Memory B cell (primary cell): ENCODE measurements around the gene OR2G2.

Experiments used
- ATAC-seq: fragments of 150-1000 bp; cut with Tn5 transposase; 2 replicates; pipeline ENCODE4 v1.10.0; 2021; ENCODE audit warnings: low read depth, mild to moderate bottlenecking, moderate library complexity
- DNase-seq, 2 donors: peaks; one replicate each; pipeline ENCODE4 v3.0.0; 2022; ENCODE audit warnings: low spot score in 2 of 2
- H3K27ac Mint-ChIP-seq: one replicate; pipeline ENCODE4 v1.8.0; 2022; ENCODE audit warnings: mild to moderate bottlenecking, moderate library complexity, mixed read lengths
- H3K27me3 Mint-ChIP-seq: one replicate; pipeline ENCODE4 v1.8.0; 2022; ENCODE audit warnings: mixed read lengths
- H3K36me3 Mint-ChIP-seq: one replicate; pipeline ENCODE4 v1.8.0; 2022; ENCODE audit warnings: mild to moderate bottlenecking, mixed read lengths
- H3K4me1 Mint-ChIP-seq: one replicate; pipeline ENCODE4 v1.8.0; 2022; ENCODE audit warnings: mixed read lengths
- H3K4me3 Mint-ChIP-seq: one replicate; pipeline ENCODE4 v1.8.0; 2022; ENCODE audit warnings: mild to moderate bottlenecking, moderate library complexity, mixed read lengths
- H3K9me3 Mint-ChIP-seq: one replicate; pipeline ENCODE4 v1.8.0; 2022; ENCODE audit warnings: mixed read lengths

Gene OR2G2

GRCh38 chr1:247588060-247588459, at the start of gene OR2G2:
Gene OR2G2 (plus strand): TSS chr1:247588360. CDS start chr1:247588360, 0 bp downstream.
- Mint-ChIP-seq H3K27ac (no peak within 1 kb of the TSS), H3K36me3 (no peaks in the 10 kb centered on the region), H3K9me3 (peaks cover 2% of the 10 kb centered on the region)

GRCh38 chr1:247538561-247538960, 49.6 kb upstream of the OR2G2 start:
- Mint-ChIP-seq H3K4me3 (no peak overlapping the region), H3K9me3 (no peaks in the 10 kb centered on the region), H3K36me3 (peaks cover 2% of the 10 kb centered on the region), H3K27me3 (peaks cover 12% of the 10 kb centered on the region), H3K27ac (no peak overlapping the region), H3K4me1 (no peaks in the 10 kb centered on the region)
- ATAC-seq (no peak), DNase-seq (no peak)

More at GRCh38 chr1:247588060-247588459, at the start of gene OR2G2:
- H3K27me3 Mint-ChIP-seq, result peaks cover 1% of the 10 kb centered on the region
- DNase-seq, result no peak
- H3K4me1 Mint-ChIP-seq, result no peaks in the 10 kb centered on the region
- no peak within 1 kb of the TSS for H3K4me3 Mint-ChIP-seq
- ATAC-seq, result no peak

- H3K4me3 Mint-ChIP-seq, result no peak overlapping the region
- no peak for DNase-seq
- no peak overlapping the region for H3K27ac Mint-ChIP-seq
- H3K27me3 Mint-ChIP-seq, result peaks cover 11% of the 10 kb centered on the region
- H3K9me3 Mint-ChIP-seq, result no peaks in the 10 kb centered on the region
- H3K36me3 Mint-ChIP-seq, result peaks cover 2% of the 10 kb centered on the region
- no peak for ATAC-seq
- H3K4me1 Mint-ChIP-seq, result no peaks in the 10 kb centered on the region
These were observed 48.9 kb upstream of the OR2G2 start for GRCh38 chr1:247539215-247539614.

GRCh38 chr1:247540581-247540980, 47.6 kb upstream of the OR2G2 start:
- no peak overlapping the region for H3K27ac Mint-ChIP-seq
- H3K36me3 Mint-ChIP-seq, result peaks cover 2% of the 10 kb centered on the region
- H3K9me3 Mint-ChIP-seq, result no peaks in the 10 kb centered on the region
- DNase-seq, result no peak
- ATAC-seq, result no peak
- no peaks in the 10 kb centered on the region for H3K4me1 Mint-ChIP-seq
- no peak overlapping the region for H3K4me3 Mint-ChIP-seq
- peaks cover 11% of the 10 kb centered on the region for H3K27me3 Mint-ChIP-seq

GRCh38 chr1:247542811-247543210, 45.3 kb upstream of the OR2G2 start:
- Mint-ChIP-seq H3K27me3 (peaks cover 11% of the 10 kb centered on the region), H3K9me3 (no peaks in the 10 kb centered on the region), H3K36me3 (peaks cover 2% of the 10 kb centered on the region), H3K27ac (no peak overlapping the region), H3K4me1 (no peaks in the 10 kb centered on the region), H3K4me3 (no peak overlapping the region)
- DNase-seq (no peak), ATAC-seq (no peak)

GRCh38 chr1:247548092-247548491, 40.1 kb upstream of the OR2G2 start:
- peaks cover 4% of the 10 kb centered on the region for H3K4me1 Mint-ChIP-seq
- no peaks in the 10 kb centered on the region for H3K9me3 Mint-ChIP-seq
- ATAC-seq (no peak), DNase-seq (no peak)
- no peaks in the 10 kb centered on the region for H3K36me3 Mint-ChIP-seq
- H3K27ac Mint-ChIP-seq, result no peak overlapping the region
- no peak overlapping the region for H3K4me3 Mint-ChIP-seq
- H3K27me3 Mint-ChIP-seq, result peaks cover 11% of the 10 kb centered on the region

- ATAC-seq (no peak), DNase-seq (no peak)
- no peak within 1 kb of the TSS for H3K4me3 Mint-ChIP-seq
- peaks cover 11% of the 10 kb centered on the region for H3K27me3 Mint-ChIP-seq
- no peak within 1 kb of the TSS for H3K27ac Mint-ChIP-seq
- H3K9me3 Mint-ChIP-seq, result no peaks in the 10 kb centered on the region
- H3K36me3 Mint-ChIP-seq, result no peaks in the 10 kb centered on the region
- peaks cover 4% of the 10 kb centered on the region for H3K4me1 Mint-ChIP-seq
These were observed 39.4 kb upstream of the OR2G2 start, which contains the start of gene GCSAML for GRCh38 chr1:247548769-247549182. Gene GCSAML (plus strand): TSS chr1:247549134. CDS start chr1:247549192, 58 bp downstream.

GRCh38 chr1:247551721-247552120, 36.4 kb upstream of the OR2G2 start:
- Mint-ChIP-seq H3K27ac (no peak overlapping the region), H3K36me3 (no peaks in the 10 kb centered on the region), H3K27me3 (peaks cover 10% of the 10 kb centered on the region), H3K9me3 (no peaks in the 10 kb centered on the region), H3K4me1 (peaks cover 4% of the 10 kb centered on the region), H3K4me3 (no peak overlapping the region)
- DNase-seq (no peak), ATAC-seq (no peak)

- Mint-ChIP-seq H3K9me3 (no peaks in the 10 kb centered on the region), H3K27ac (no peak overlapping the region), H3K27me3 (peaks cover 10% of the 10 kb centered on the region), H3K36me3 (no peaks in the 10 kb centered on the region), H3K4me1 (peaks cover 4% of the 10 kb centered on the region), H3K4me3 (no peak overlapping the region)
- ATAC-seq (no peak), DNase-seq (no peak)
These were observed 35.9 kb upstream of the OR2G2 start for GRCh38 chr1:247552231-247552630.

GRCh38 chr1:247557926-247558674, 30.1 kb upstream of the OR2G2 start:
- Mint-ChIP-seq H3K4me3 (no peak overlapping the region), H3K27me3 (no peaks in the 10 kb centered on the region), H3K4me1 (no peaks in the 10 kb centered on the region), H3K27ac (no peak overlapping the region), H3K9me3 (no peaks in the 10 kb centered on the region), H3K36me3 (no peaks in the 10 kb centered on the region)
- ATAC-seq, result no peak
- no peak for DNase-seq

GRCh38 chr1:247561711-247562110, 26.4 kb upstream of the OR2G2 start:
- no peak overlapping the region for H3K27ac Mint-ChIP-seq
- ATAC-seq (no peak), DNase-seq (no peak)
- H3K27me3 Mint-ChIP-seq, result no peaks in the 10 kb centered on the region
- no peaks in the 10 kb centered on the region for H3K4me1 Mint-ChIP-seq
- H3K36me3 Mint-ChIP-seq, result no peaks in the 10 kb centered on the region
- no peak overlapping the region for H3K4me3 Mint-ChIP-seq
- H3K9me3 Mint-ChIP-seq, result no peaks in the 10 kb centered on the region

- no peaks in the 10 kb centered on the region for H3K36me3 Mint-ChIP-seq
- no peak for DNase-seq
- no peaks in the 10 kb centered on the region for H3K9me3 Mint-ChIP-seq
- H3K27ac Mint-ChIP-seq, result no peak overlapping the region
- no peaks in the 10 kb centered on the region for H3K27me3 Mint-ChIP-seq
- no peak for ATAC-seq
- no peaks in the 10 kb centered on the region for H3K4me1 Mint-ChIP-seq
- no peak overlapping the region for H3K4me3 Mint-ChIP-seq
These were observed 26.0 kb upstream of the OR2G2 start for GRCh38 chr1:247562198-247562597.

- Mint-ChIP-seq H3K4me1 (no peaks in the 10 kb centered on the region), H3K27me3 (peaks cover 5% of the 10 kb centered on the region), H3K27ac (no peak overlapping the region), H3K4me3 (no peak overlapping the region), H3K36me3 (no peaks in the 10 kb centered on the region), H3K9me3 (peaks cover 11% of the 10 kb centered on the region)
- DNase-seq (no peak), ATAC-seq (no peak)
These were observed 13.9 kb upstream of the OR2G2 start for GRCh38 chr1:247574236-247574635.

GRCh38 chr1:247574664-247575063, 13.5 kb upstream of the OR2G2 start:
- DNase-seq (no peak), ATAC-seq (no peak)
- Mint-ChIP-seq H3K4me3 (no peak overlapping the region), H3K9me3 (peaks cover 11% of the 10 kb centered on the region), H3K4me1 (no peaks in the 10 kb centered on the region), H3K36me3 (no peaks in the 10 kb centered on the region), H3K27ac (no peak overlapping the region), H3K27me3 (peaks cover 5% of the 10 kb centered on the region)

- H3K9me3 Mint-ChIP-seq, result peaks cover 1% of the 10 kb centered on the region
- H3K4me1 Mint-ChIP-seq, result no peaks in the 10 kb centered on the region
- DNase-seq (no peak), ATAC-seq (no peak)
- H3K4me3 Mint-ChIP-seq, result no peak overlapping the region
- no peaks in the 10 kb centered on the region for H3K36me3 Mint-ChIP-seq
- peaks cover 5% of the 10 kb centered on the region for H3K27me3 Mint-ChIP-seq
- no peak overlapping the region for H3K27ac Mint-ChIP-seq
These were observed 11.6 kb upstream of the OR2G2 start for GRCh38 chr1:247576514-247576913.
